ENCODE measurements around the gene CPE.

CPE gene

DNA sequence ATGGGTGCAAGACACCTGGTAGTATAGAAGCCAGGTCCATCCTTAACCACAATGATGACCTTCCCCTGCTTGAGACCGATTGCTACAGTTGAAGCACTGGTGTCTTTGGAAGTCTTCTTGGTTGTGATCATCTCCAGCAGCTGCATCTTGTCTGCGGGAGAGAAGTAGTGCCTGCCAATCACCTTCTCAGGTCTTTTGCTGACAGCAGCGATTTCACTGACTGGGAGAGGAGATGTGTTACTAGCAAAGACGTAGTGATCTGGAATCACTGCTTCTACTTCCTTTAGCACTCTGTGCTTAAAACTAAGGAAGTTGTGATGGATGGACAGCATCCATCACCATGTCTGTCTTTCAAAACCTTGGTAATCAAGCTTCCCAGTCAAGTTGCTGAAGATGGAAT is 25.9 kb downstream of the CPE start:
- H3K4me1 ChIP-seq (ENCODE audit: control insufficient read depth, insufficient read depth, low read length) = no peaks in the 10 kb centered on the region
- no peaks in the 10 kb centered on the region for H3K27me3 ChIP-seq (replicated peaks; ENCODE audit: control insufficient read depth, insufficient read depth, low read length)
- no peaks in the 10 kb centered on the region for H3K36me3 ChIP-seq (ENCODE audit: control insufficient read depth, insufficient read depth, low read length, severe bottlenecking)
- no peak overlapping the region for H3K4me3 ChIP-seq (ENCODE audit: low read length)
- DNase-seq (ENCODE audit: low read depth) = no peak
- no peaks in the 10 kb centered on the region for H3K9me3 ChIP-seq (ENCODE audit: control insufficient read depth, low read length)
- no peak overlapping the region for H3K9ac ChIP-seq (ENCODE audit: low read length)

DNA sequence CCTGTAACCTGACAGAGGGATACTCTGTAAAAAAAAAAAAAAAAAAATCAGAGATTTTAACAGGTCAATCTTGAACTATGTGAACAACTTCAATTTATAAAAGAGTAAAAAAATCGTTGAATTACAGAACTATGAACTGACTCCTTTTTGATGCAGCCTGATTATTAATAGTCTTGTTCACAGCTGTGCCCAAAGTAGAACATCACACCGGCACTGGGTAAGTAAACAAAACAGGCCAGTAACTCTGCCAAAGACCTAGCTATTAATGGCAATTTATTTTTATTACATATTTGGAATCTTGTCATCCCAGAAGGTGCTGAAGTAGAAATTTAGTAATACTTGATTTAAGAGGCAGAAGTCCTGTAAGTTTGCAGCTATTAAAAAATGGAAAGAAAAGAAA is 31.4 kb downstream of the CPE start:
- H3K9ac ChIP-seq (ENCODE audit: low read length) = no peak overlapping the region
- H3K27me3 ChIP-seq (replicated peaks; ENCODE audit: control insufficient read depth, insufficient read depth, low read length) = no peaks in the 10 kb centered on the region
- H3K9me3 ChIP-seq (ENCODE audit: control insufficient read depth, low read length) = no peaks in the 10 kb centered on the region
- no peaks in the 10 kb centered on the region for H3K4me1 ChIP-seq (ENCODE audit: control insufficient read depth, insufficient read depth, low read length)
- DNase-seq (ENCODE audit: low read depth) = no peak
- no peak overlapping the region for H3K4me3 ChIP-seq (ENCODE audit: low read length)
- no peaks in the 10 kb centered on the region for H3K36me3 ChIP-seq (ENCODE audit: control insufficient read depth, insufficient read depth, low read length, severe bottlenecking)

- DNase-seq (ENCODE audit: low read depth) = no peak
- H3K36me3 ChIP-seq (ENCODE audit: control insufficient read depth, insufficient read depth, low read length, severe bottlenecking) = no peaks in the 10 kb centered on the region
- no peaks in the 10 kb centered on the region for H3K9me3 ChIP-seq (ENCODE audit: control insufficient read depth, low read length)
- H3K4me3 ChIP-seq (ENCODE audit: low read length) = no peak overlapping the region
- H3K27me3 ChIP-seq (replicated peaks; ENCODE audit: control insufficient read depth, insufficient read depth, low read length) = no peaks in the 10 kb centered on the region
- H3K4me1 ChIP-seq (ENCODE audit: control insufficient read depth, insufficient read depth, low read length) = no peaks in the 10 kb centered on the region
- no peak overlapping the region for H3K9ac ChIP-seq (ENCODE audit: low read length)
Measured at GRCh38 chr4:165415910-165416309, 37.1 kb downstream of the CPE start.

DNA sequence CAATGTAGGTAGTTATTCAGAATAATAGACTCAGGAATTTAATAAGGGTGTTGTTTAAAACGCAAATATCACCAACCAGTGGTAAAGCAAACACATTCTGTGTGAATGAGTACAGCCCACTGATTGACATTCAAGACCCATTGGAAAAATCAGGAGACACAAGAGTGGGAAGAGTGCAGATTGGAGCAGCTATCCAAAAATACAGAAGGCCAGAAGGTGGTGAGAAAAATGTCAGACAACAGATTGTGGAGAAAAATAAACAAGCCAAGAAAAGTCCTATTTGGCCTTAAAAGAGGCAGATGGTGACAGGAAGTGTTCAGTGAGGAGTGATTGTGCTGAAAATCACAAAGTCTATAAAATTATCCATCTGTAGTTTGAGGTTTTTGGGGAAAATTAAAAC is 39.3 kb downstream of the CPE start:
- Histone ChIP-seq H3K36me3 (ENCODE audit: control insufficient read depth, insufficient read depth, low read length, severe bottlenecking) (no peaks in the 10 kb centered on the region), H3K27me3 (replicated peaks; ENCODE audit: control insufficient read depth, insufficient read depth, low read length) (no peaks in the 10 kb centered on the region), H3K4me1 (ENCODE audit: control insufficient read depth, insufficient read depth, low read length) (no peaks in the 10 kb centered on the region), H3K4me3 (ENCODE audit: low read length) (no peak overlapping the region), H3K9me3 (ENCODE audit: control insufficient read depth, low read length) (no peaks in the 10 kb centered on the region), H3K9ac (ENCODE audit: low read length) (no peak overlapping the region)
- no peak for DNase-seq (ENCODE audit: low read depth)

DNA sequence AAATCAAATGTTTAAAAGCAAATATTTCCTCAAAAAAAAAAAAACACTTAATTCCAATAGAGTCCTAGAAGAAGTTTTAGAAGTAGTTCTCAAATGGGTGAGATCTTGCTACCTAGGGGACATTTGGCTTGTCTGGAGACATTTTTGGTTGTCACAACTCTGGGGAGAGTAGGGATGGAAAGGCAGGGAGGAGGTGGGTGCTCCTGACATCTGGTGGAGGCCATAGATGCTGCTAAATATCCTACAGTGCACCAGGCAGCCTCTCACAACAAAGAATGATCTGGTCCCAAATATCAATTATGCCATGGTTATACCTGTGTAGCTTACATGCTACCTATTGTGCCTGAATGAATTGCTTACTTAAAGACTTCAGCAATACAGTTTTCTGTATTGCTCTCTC is 46.8 kb downstream of the CPE start:
- Histone ChIP-seq H3K9ac (ENCODE audit: low read length) (no peak overlapping the region), H3K4me3 (ENCODE audit: low read length) (no peak overlapping the region), H3K36me3 (ENCODE audit: control insufficient read depth, insufficient read depth, low read length, severe bottlenecking) (no peaks in the 10 kb centered on the region), H3K9me3 (ENCODE audit: control insufficient read depth, low read length) (peaks cover 4% of the 10 kb centered on the region), H3K27me3 (replicated peaks; ENCODE audit: control insufficient read depth, insufficient read depth, low read length) (no peaks in the 10 kb centered on the region), H3K4me1 (ENCODE audit: control insufficient read depth, insufficient read depth, low read length) (no peaks in the 10 kb centered on the region)
- DNase-seq (ENCODE audit: low read depth) = no peak

DNA sequence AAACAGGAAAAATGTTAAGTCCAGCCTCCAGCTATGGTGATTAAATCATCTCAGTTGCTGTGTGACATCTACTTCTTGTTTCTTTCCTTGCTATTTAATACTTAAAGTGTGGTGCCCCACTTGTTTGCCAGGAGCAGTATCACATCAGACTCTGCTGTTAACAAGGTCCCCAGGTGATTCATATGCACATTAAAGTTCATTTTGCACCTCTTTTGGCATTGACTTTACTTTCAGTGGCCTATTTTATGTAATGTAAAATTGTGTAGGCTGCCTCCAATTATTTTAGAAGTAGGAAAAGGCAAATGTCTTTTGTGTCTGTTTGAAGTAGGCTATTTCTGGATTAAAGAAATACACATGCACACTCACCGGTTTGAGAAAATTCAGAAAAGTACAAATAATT is 47.5 kb downstream of the CPE start:
- Histone ChIP-seq H3K9ac (ENCODE audit: low read length) (no peak overlapping the region), H3K4me1 (ENCODE audit: control insufficient read depth, insufficient read depth, low read length) (no peaks in the 10 kb centered on the region), H3K36me3 (ENCODE audit: control insufficient read depth, insufficient read depth, low read length, severe bottlenecking) (no peaks in the 10 kb centered on the region), H3K4me3 (ENCODE audit: low read length) (no peak overlapping the region), H3K27me3 (replicated peaks; ENCODE audit: control insufficient read depth, insufficient read depth, low read length) (no peaks in the 10 kb centered on the region), H3K9me3 (ENCODE audit: control insufficient read depth, low read length) (peaks cover 4% of the 10 kb centered on the region)
- no peak for DNase-seq (ENCODE audit: low read depth)

GRCh38 chr4:165426823-165427222 is 48.0 kb downstream of the CPE start:
- Histone ChIP-seq H3K4me1 (ENCODE audit: control insufficient read depth, insufficient read depth, low read length) (no peaks in the 10 kb centered on the region), H3K9me3 (ENCODE audit: control insufficient read depth, low read length) (peaks cover 4% of the 10 kb centered on the region), H3K36me3 (ENCODE audit: control insufficient read depth, insufficient read depth, low read length, severe bottlenecking) (no peaks in the 10 kb centered on the region), H3K27me3 (replicated peaks; ENCODE audit: control insufficient read depth, insufficient read depth, low read length) (no peaks in the 10 kb centered on the region), H3K9ac (ENCODE audit: low read length) (no peak overlapping the region), H3K4me3 (ENCODE audit: low read length) (no peak overlapping the region)
- no peak for DNase-seq (ENCODE audit: low read depth)

DNA sequence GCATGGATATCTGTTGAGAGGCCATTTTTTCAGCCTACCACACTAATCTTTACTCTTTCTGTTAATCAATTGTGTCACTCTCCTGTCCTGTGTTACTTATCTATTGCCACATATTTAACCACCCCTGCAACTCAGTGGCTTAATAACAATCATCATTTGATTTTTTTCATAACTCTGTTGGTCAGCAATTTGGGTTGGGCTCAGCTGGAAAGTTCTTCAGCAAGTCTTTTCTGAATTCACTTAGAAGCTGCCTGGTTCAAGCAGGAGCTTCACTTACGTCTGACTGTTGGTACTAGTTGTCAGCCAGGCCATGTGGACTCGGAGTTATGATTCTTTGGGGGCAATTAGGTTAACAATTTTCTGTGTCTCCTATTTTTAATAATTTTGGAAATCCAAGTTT is 50.1 kb downstream of the CPE start:
- no peaks in the 10 kb centered on the region for H3K27me3 ChIP-seq (replicated peaks; ENCODE audit: control insufficient read depth, insufficient read depth, low read length)
- no peaks in the 10 kb centered on the region for H3K4me1 ChIP-seq (ENCODE audit: control insufficient read depth, insufficient read depth, low read length)
- no peak for DNase-seq (ENCODE audit: low read depth)
- H3K4me3 ChIP-seq (ENCODE audit: low read length) = no peak overlapping the region
- H3K9ac ChIP-seq (ENCODE audit: low read length) = no peak overlapping the region
- peaks cover 4% of the 10 kb centered on the region for H3K9me3 ChIP-seq (ENCODE audit: control insufficient read depth, low read length)
- H3K36me3 ChIP-seq (ENCODE audit: control insufficient read depth, insufficient read depth, low read length, severe bottlenecking) = no peaks in the 10 kb centered on the region

- H3K4me1 ChIP-seq (ENCODE audit: control insufficient read depth, insufficient read depth, low read length) = no peaks in the 10 kb centered on the region
- no peak overlapping the region for H3K9ac ChIP-seq (ENCODE audit: low read length)
- no peak for DNase-seq (ENCODE audit: low read depth)
- H3K27me3 ChIP-seq (replicated peaks; ENCODE audit: control insufficient read depth, insufficient read depth, low read length) = no peaks in the 10 kb centered on the region
- H3K4me3 ChIP-seq (ENCODE audit: low read length) = no peak overlapping the region
- H3K36me3 ChIP-seq (ENCODE audit: control insufficient read depth, insufficient read depth, low read length, severe bottlenecking) = no peaks in the 10 kb centered on the region
- H3K9me3 ChIP-seq (ENCODE audit: control insufficient read depth, low read length) = peaks cover 4% of the 10 kb centered on the region
Measured at GRCh38 chr4:165433529-165433928, 54.7 kb downstream of the CPE start.

DNA sequence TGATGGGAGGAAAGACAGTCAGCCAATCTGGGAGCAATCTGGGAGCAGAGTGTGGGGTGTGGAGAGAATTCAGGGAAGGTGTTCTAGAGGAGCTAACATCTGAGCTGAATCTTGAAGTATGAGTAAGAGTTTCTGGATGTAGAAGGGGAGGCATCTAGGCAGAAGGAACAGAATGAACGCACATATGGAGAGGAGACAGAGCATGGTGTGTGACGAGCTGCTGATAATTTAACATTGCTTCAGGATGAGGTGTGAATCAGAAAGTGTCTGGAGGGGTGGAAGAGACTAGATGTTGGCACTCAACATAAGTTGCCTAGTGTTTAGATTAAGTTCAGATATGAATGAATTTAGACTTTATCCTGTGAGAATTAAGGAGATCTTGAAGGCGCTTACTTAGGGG is 58.9 kb downstream of the CPE start:
- Histone ChIP-seq H3K27me3 (replicated peaks; ENCODE audit: control insufficient read depth, insufficient read depth, low read length) (no peaks in the 10 kb centered on the region), H3K36me3 (ENCODE audit: control insufficient read depth, insufficient read depth, low read length, severe bottlenecking) (no peaks in the 10 kb centered on the region), H3K9me3 (ENCODE audit: control insufficient read depth, low read length) (no peaks in the 10 kb centered on the region), H3K4me1 (ENCODE audit: control insufficient read depth, insufficient read depth, low read length) (peaks cover 13% of the 10 kb centered on the region), H3K9ac (ENCODE audit: low read length) (no peak overlapping the region), H3K4me3 (ENCODE audit: low read length) (no peak overlapping the region)
- DNase-seq (ENCODE audit: low read depth) = no peak

DNA sequence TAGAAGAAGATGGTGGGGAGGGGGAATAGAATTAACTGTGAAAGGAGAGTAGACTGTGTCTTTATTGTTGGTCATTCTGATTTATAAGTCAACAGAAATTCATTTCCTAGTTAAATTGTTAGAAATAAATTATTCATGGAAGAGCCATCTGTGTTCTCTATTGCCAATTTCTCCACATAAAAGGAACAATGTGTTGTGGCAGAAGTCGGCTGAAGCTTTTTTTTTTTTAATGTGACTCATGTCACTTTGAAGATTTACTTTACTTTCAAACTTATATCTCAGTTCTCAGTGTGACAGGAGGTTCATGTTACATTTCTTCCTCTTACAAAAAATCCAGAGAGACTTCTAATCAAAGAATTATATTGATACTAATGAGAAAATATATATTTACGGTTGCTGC is 60.5 kb downstream of the CPE start:
- DNase-seq (ENCODE audit: low read depth) = peak; percentile 6
- Histone ChIP-seq H3K9ac (ENCODE audit: low read length) (no peak overlapping the region), H3K36me3 (ENCODE audit: control insufficient read depth, insufficient read depth, low read length, severe bottlenecking) (no peaks in the 10 kb centered on the region), H3K4me3 (ENCODE audit: low read length) (no peak overlapping the region), H3K4me1 (ENCODE audit: control insufficient read depth, insufficient read depth, low read length) (peaks cover 13% of the 10 kb centered on the region), H3K9me3 (ENCODE audit: control insufficient read depth, low read length) (no peaks in the 10 kb centered on the region), H3K27me3 (replicated peaks; ENCODE audit: control insufficient read depth, insufficient read depth, low read length) (no peaks in the 10 kb centered on the region)

DNA sequence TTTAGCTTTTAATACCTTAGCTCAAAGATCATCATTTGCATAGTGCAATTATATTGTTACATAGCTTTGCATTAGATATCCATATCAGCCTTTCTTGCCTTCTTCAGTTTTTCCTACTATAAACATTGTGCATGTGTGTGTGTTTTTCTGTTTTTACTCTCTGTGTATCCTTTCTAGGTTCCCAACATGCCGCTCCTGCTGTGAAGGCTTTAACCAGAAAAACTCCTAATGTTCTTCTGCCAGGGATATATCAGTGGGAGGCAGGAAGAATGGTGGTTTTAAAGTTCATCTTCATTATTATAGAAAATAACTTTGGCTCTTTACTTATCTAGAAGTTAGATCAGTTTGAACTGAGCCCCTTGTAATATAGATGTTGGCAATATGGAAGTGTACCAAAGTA is 61.2 kb downstream of the CPE start:
- no peak overlapping the region for H3K9ac ChIP-seq (ENCODE audit: low read length)
- H3K9me3 ChIP-seq (ENCODE audit: control insufficient read depth, low read length) = no peaks in the 10 kb centered on the region
- H3K4me3 ChIP-seq (ENCODE audit: low read length) = no peak overlapping the region
- H3K36me3 ChIP-seq (ENCODE audit: control insufficient read depth, insufficient read depth, low read length, severe bottlenecking) = no peaks in the 10 kb centered on the region
- H3K27me3 ChIP-seq (replicated peaks; ENCODE audit: control insufficient read depth, insufficient read depth, low read length) = no peaks in the 10 kb centered on the region
- peak; percentile 4 for DNase-seq (ENCODE audit: low read depth)
- peaks cover 13% of the 10 kb centered on the region for H3K4me1 ChIP-seq (ENCODE audit: control insufficient read depth, insufficient read depth, low read length)

All from adipocyte (in vitro differentiated cells).